Left cardiac atrium (tissue), 4 donors: ENCODE measurements around the gene SLC35E1. TPM values are rescaled to one million over a fixed set of nuclear protein-coding genes. Genes with fewer than 3 reads are reported as not detected.

ENCODE experiments used
- ATAC-seq, 2 donors: fragments of 200-7000 bp; cut with Tn5 transposase; one replicate each; pipeline ENCODE4 v1.9.1; 2020; ENCODE audit warnings: mild to moderate bottlenecking in 2 of 2, moderate library complexity in 2 of 2
- DNase-seq: peaks from one replicate; pipeline ENCODE4 v3.0.0-alpha.2; 2020
- intact Hi-C, 2 donors: fragments of 100-400 bp; cut with DNase I; formaldehyde crosslinking; loops; one replicate each; pipeline versions ENCODE4 v1.14.1 to v1.15.1; 2022 to 2023
- total RNA-seq, 2 donors: library from RNA; stranded (reverse); fragmentation: NEBNext Ultra II Directional; extraction: Animal tissue kit (Norgen Biotek cat#: 25700); gene quantifications; one replicate each; pipeline ENCODE4 v1.2.1, GENCODE V29; 2021
- donor health status: DM: no; HTN: yes; CAD: no.
- donor health status: DM: no; HTN: yes; CAD: no; lungs with severe emphysema.
- donor health status: DM: yes; HTN: yes; CAD: no.
- donor health status: Dilated cardiomyopathy.

The SLC35E1 gene
- total RNA-seq, 2 donors from 2014 or later, result 27.3 to 28.1 TPM

DNA sequence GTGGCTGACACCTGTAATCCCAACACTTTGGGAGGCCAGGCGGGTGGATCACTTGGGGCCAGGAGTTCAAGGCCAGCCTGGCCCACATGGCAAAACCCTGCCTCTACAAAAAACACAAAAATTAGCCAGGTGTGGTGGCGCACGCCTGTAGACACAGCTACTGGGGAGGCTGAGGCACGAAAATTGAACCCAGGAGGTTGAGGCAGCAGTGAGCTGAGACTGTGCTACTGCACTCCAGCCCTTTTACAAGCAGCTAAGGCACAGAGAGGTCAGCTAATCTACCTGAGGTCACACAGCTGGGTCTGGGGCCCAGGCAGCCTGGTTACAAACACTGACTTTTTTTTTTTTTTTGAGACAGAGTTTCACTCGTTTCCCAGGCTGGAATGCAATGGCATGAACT, 28.6 kb upstream of the SLC35E1 start:
- DNase-seq, result no peak
- intact Hi-C loops, result no loop called here
- ATAC-seq, result no peak

DNA sequence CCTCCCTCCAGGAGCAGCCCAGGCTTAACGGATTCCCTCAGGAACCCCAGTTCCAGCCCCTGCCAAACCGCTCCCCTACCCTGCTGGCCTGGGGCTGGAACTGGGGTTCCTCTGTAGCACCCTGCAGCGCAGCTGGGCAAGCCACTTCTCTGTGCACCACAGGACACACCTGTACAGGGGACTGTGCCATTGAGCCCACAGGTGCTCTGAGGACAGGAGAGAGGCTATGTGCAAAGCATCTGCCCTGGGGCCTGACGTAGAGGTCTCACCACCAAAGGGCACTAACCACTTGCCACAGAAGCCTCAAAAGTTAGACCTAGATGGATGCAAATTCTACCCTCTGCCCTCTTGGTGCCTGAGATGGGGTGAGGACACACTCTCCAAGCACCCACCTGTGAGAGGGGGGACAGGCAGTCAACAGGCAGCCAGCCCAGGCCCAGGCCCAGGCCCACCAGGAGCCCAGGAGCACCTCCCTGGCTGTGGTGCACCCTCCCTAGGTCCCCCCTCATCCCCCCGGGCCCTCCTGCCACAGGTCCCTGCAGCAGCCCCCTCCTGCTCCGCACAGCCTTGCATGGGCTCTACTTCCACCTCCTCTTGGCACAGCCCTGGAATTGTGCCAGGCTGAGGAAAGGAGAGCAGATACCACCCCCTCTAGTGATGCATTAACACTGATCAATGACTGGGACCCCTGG, 27.6 kb upstream of the SLC35E1 start:
- intact Hi-C loops, result no loop called here
- no peak for ATAC-seq

DNA sequence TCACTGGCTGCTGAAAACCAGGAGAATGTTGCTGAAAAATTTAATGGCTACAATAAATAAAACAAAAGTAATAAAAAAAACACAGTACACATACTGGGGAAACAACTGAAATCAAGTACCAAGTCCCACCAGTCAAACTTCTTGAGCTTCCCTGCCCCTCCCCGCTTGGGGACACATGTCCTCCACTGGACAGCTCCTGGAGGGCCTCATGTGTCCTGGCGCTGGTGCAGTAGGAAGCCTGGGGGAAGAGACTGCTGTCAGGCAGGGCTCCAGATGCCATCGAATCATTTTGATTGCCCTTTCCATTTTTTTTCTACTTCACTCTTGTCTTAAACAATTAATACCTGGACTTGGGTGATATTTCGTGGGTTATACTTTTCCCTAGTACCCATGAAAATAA, 26.6 kb upstream of the SLC35E1 start:
- intact Hi-C loops, result no loop called here
- ATAC-seq (no peak), DNase-seq (no peak)

More for the DNA sequence above, 27.6 kb upstream of the SLC35E1 start:
- DNase-seq, result no peak

DNA sequence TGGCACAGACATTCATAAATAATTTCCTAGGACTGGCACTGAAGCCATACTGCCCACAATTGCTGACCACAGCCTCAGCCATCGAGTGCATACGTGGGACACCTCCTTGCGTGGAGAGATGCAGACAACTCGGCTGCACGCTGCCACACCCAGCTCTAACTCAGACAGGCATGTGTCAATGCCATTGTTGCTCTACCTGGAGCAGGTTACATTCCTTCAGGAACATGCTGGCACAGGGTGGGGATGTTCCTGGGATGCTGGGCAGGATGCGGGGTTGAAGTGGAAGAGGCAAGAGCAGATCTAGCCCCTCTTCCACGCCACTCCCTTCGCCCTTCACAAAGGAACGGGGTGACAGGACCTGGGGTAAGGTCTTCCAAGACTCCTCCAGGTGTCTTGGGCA, 24.2 kb upstream of the SLC35E1 start:
- ATAC-seq (no peak), DNase-seq (no peak)
- intact Hi-C loops, result no loop called here

DNA sequence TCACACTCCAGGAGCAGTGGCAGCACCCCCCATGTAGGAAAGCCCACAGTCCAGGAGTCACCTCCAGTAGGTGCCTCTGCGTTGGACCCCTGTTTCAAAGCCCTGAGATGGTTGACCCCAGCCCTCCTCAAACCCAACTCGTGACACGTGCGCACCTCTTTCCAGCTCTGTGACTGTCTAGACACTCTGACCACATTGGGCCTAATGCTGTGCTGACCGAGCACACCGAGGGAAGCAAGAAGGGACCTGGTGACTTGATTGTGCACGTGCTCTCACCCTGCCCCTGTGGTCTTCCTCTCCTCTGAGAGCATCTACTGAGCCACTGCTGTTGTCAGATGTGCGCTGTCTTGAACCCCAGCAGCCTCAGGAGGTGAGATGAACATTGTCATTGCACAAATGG, 22.9 kb upstream of the SLC35E1 start:
- intact Hi-C loops, result no loop called here
- DNase-seq, result no peak
- no peak for ATAC-seq

DNA sequence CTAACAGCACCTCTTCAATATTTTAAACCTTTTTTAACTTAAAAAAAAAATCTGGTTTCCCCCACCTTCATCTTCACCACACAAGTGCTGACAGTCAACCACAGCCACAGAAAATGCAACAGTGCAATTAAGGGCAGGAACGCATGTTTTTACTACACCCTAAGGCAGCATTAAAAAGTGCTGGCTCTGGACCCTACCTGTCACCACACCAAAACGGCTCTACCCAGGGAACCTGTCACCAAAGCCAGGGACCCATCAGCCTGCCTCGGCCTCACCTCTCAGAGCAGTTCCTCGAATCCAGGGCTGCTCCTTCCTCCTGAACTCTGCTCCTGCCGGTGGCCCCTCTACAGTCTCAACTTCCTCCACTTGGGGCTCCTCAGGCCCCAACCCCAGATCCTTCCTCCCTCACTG, 22.5 kb upstream of the SLC35E1 start:
- no peak for ATAC-seq
- intact Hi-C loops, result no loop called here
- DNase-seq, result no peak

DNA sequence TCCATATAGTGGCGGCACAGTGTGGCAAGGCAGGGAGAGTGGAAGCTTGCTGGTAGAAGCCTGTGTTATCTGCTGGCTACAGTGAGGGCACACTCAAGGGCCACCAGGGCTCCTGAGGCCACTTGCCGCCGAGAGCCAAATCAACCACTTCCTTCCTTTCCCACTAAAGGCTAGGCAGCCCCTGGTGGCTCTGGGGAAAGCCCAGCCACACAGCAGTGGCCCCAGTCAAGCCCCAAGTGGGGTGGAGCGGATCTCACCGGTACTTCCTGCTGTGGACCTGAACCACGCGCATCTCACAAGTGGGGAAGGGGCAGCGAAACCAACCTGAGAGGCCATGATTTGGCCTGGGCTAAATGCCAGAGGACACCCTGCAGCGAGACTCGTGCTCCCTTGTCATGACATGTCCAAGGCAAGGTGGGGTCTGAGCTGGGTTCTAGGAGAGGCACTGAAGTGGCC, 21.9 kb upstream of the SLC35E1 start:
- DNase-seq (no peak), ATAC-seq (no peak)
- intact Hi-C loops, result no loop called here

DNA sequence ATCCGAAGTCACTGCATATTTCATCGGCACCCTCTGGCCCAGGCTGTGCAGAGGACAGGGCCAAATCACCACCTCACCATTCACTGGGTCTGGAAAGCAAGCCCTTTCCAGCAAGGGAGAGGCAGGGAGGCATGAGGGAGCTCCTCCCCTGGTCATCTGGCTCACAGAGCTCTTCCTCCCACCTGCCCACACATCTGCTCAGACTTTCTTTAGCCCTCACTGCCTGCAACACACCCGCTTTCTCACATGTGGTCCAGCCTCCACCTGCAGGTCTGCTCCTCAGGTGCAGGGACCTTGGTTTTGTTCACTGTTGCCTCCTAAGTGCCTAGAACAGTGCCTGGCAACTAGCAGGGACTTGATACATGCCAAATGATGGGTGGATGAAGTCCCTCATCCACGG, 21.0 kb upstream of the SLC35E1 start:
- intact Hi-C loops, result no loop called here
- ATAC-seq (no peak), DNase-seq (no peak)

DNA sequence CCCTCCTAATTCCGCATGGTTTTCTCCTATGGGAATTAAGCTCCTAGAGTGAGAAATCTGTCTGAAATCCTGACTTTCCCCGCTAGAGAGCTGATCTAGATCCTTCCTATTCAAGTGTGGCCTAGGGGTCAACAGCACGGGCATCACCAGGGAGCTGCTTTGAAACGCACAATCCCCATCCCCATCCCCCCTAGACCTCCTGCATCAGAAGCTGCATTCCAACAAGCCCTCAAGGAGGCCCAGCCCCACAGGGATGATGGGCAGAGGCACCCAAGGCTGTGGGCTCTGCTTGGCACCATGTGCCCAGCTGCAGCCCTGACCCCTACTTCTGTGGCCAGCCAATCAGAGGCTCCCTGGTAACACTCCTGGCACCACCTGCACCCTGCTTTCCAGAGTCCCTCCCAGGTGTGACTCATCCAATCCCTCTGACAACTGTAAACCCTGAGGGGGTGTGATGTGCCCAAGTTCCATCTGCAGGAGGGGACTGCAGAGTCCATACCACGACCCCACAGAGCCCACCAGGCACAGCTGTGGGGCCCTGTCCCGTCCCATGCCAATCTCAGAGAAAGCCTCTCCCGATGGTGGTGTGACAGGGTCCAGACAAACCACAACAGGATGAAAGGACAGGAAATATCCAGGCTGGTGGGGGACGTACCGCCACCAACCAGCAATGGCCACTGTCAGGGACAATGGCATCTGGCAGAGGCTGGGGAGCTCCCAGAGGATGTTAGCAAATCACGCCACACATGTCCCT, 19.8 kb upstream of the SLC35E1 start:
- intact Hi-C loops, result no loop called here
- ATAC-seq, result peak in 1 of 2 donors; percentile 5
- DNase-seq, result no peak

DNA sequence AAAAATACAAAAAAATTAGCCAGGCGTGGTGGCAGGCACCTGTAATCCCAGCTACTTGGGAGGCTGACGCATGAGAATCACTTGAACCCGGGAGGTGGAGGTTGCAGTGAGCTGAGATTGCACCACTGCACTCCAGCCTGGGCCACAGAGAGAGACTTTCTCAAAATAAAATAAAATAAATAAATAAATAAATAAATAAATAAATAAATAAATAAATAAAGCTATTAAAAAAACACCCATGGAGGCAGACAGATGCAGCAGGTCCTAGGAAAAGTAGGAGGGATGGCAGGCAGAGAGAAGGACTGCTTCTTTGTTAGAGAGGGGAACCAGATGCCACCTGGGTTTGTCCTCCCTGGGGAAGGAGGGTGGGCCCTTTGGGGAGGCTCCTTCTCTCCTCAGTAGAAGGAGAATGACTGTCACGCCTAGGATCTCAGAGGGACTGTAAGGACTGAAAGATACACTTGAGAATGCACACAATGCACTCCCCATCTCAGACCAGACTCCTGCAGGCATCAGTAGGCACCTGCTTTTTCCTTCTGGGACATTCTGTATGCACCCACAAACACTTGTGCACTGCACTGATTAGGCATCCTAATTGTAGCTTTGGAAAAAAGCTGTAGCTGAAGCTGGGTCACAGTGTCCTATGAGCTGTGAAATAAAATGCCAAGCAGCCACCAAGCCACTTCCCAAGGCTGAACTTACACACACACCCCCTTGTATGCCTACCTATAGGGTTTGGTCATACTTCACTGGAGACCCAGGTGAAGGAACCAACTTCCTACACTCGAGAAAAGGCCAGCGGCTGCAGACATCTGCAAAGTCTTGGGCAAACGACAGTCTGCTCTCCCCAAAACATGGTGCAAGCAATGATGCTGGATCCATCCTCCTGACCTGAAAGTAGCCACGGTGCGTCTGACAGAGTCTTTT, 18.9 kb upstream of the SLC35E1 start:
- DNase-seq, result no peak
- ATAC-seq, result no peak
- intact Hi-C loops, result no loop called here

DNA sequence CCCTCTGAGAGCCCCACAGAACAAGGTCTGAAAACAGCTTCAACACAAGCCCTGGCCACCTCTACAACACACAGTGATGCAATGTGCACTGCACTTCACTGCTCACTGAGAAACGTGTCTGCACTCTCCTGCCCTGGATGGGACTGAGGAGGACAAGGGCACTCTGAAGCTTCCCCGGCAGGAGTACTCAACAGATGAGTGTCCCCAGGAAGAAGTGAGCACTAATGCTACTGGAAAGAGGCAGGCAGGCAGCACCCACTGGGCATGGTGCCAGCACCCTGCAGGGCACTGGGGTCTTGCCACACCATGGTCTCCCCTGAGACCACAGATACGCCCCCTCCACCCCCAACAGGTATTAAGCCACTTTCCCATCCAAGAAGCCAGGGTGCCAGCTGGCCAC, 17.7 kb upstream of the SLC35E1 start:
- intact Hi-C loops, result loop anchor here in 1 of 2 donors (5.0 kb wide), 1 partner anchor 37 kb away; the partner anchor contains the start of gene MED26
- ATAC-seq (no peak), DNase-seq (no peak)

DNA sequence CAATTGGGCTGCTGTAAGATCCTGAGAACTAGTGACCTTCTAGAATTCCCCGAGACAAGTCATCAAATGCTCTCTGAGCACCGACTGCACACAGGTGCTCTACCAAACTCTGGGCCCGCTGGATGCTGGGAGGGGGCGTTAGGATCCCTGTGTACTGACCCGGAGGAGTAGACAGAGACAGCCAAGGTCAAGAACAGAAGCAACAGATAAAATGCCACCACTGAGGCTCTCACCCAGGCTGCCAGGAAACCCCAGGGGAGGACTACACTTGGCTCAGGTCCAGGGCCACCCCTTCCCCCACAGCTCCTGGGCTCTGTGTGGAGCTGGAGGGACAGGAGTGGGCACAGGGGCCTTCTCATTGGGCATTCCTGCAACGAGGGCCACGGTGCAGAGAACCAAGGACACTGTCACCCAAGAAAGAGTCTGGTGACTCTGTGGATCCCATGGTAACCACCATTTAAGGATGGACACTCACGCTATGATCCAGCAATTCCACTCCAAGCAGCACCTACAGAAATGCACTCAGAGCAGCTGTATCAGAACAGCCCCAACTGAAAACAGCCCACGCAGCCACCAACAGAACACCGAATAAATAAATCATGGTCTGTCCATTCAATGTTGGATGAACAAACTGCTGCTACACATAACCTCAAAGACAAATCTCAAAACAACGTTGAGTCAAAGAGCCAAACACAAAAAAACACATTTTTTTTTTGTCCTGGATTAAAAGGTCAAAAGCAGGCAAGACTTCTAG, 16.8 kb upstream of the SLC35E1 start:
- no peak for ATAC-seq
- no peak for DNase-seq
- intact Hi-C loops, result loop anchor here in 1 of 2 donors (5.0 kb wide), 1 partner anchor 38 kb away; the partner anchor contains the start of gene MED26

DNA sequence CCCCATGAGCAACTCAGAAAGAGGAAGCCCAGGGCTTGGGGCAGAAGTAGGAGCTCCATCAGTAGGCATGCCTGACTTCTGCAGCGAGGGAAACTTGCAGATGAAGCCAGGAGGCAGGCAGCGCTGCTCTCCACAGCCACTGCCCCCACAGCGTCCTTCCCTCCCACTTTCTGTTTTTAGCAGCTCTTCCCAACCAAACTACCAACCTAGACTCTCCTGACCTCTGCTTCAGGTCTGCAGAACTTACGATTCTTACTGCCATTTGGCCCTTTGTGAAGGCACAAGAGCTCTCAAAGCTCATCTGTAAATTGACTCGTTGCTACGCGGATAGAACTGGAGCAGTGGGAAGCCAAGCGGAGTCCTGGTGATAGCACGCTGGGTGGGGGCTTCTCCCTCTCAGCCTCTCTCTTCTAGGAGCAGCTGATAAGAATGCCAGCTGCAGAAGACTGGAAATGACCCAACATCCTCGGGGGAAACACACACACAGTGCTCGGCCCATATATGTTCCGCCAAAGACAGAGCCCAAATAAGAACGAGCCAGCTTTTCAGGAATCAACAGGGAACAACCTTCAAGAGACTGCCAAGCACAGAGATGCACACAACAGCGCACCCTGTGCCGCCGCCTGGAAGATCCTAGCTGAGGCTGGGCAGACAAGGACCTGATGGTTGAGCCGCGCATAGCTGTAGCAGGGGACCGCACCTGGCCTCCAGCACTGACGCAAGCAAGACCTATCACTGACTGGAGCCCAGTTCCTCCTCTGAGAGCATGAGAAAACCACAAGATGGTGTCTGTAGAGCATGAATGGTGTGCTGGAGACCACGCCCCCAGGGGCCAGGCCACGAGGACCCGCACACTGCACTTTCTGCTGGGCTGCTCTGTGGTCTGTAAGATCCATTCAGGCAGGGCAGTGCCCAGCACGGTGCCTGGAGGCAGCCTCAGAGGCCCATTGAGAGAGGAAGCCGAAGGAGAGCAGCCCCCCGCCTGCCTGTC, 15.9 kb upstream of the SLC35E1 start:
- intact Hi-C loops, result loop anchor here in 1 of 2 donors (5.0 kb wide), 1 partner anchor 39 kb away; the partner anchor contains the start of gene MED26
- ATAC-seq (peak; percentile 24 to 32), DNase-seq (no peak)

DNA sequence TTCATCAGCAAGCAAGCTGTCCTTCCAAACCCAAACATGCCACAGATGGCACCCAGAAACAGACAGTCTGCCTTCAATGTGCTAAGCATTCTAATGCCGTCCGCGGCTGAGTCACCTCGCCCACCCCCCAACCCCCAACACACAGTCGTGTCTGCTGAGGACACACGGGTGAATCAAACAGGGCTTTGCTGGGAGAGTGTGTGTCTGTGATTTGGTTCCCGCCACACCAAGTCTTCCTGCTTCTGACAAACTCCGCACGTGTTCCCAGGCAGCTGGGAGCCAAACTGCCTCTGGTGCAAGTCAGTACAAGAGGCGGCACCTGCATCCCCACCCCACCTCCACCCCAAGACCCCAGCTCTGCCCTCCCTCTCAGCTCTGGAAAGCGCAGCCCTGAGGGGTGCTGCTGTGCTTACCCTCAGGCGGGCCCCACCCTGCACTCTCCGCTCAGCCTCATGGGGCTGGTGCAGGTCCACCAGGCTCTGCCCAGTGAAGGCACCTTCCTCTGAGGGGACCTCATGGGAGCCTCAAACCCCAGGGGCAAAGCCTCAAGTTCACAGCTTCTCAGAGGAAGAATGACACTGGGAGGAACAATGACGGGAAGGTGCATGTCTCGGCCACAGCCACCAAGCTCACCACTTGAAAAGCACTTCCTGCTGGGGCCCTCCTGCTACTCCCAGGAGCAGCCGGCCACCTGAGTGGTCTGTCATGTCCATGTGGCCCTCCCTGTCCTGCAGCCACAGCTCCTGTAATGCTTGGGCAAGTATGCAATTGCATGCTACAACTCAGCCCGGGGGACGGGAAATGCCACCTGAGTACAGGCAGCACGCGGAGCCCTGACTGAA, 15.0 kb upstream of the SLC35E1 start:
- DNase-seq, result no peak
- no peak for ATAC-seq
- intact Hi-C loops, result loop anchor here in 1 of 2 donors (5.0 kb wide), 1 partner anchor 40 kb away; the partner anchor contains the start of gene MED26

DNA sequence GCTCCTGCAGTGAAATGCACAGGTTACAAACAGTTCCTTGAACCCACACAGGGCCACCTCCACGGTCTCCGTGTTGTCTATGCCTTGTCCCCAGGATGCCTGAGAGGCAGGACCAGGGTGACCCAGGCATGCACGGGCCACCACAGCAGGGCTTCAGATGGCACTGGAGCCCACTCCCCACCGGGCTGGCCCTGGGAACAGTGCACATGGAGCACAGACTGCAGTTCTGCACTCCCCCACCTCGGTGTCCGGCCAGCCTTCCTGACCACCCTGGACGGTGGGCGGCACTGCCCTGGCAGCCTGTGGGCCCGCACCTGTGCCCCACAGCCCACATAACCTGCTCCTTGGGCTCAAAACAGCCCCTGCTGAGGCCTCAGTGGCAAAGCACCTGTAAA, 14.3 kb upstream of the SLC35E1 start:
- intact Hi-C loops, result loop anchor here in 1 of 2 donors (5.0 kb wide), 1 partner anchor 41 kb away; the partner anchor contains the start of gene MED26
- ATAC-seq (no peak), DNase-seq (no peak)

DNA sequence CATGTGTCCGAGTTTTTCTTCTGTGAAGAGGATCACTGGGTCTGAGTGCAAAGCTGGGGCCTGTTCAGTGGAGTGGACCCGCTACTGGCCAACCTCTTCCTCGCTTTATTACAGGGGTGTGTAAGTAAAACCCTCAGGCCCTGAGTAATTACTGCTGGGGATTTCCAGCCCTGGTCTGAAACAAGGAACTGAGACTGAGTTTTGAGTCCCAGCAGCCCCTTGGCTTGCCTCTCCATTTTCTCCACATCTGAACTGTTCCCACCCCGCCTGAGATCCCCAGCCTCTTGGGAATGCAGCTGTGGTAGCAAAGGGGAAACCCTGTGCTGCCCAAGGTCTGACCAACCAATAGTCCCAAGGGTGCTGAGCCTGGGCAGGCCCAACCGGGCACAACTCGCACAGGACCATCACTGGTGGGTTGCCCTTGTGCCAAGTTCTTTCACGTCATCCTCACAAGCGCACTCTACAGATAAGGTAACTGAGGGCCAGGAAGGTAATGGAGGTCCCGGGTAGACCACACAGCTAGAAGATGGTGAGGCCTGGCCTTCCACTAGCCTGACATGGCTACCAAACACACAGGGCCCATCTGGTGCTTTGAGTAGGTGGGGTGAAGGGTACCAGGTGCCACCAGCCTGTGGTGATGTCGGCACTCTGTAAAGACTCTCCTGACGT, 13.7 kb upstream of the SLC35E1 start:
- DNase-seq (no peak), ATAC-seq (no peak)
- intact Hi-C loops, result loop anchor here in 1 of 2 donors (5.0 kb wide), 1 partner anchor 41 kb away; the partner anchor contains the start of gene MED26
